ENCODE data around the gene LSG1. TPM values are rescaled to one million over a fixed set of nuclear protein-coding genes. Genes with fewer than 3 reads are reported as not detected.

The LSG1 gene
- total RNA-seq, 1 donor from 2014 or later: 41.2 TPM

DNA sequence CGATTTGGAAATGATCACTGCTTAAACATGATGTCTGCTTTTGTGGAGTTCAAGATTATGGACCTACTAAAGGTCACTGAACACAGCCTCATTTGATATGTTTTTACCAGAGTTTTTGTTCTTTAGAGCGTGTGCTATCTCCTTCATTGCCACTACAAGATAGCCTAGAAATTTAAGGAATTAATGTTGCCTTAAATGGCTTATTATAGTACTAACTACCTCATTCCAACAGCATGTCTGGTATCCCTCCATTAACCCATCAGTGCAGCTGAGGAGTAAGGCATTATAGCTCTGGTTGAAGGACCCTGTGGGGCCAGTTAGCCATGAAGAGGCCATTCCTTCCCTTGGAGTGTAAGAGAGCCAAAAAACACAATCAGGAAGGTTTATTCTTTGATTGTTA, 11.4 kb upstream of the LSG1 start:
- Histone ChIP-seq H3K4me1 (peaks cover 5% of the 10 kb centered on the region), H3K9ac (no peak overlapping the region), H3K9me3 (ENCODE audit: low read depth) (no peaks in the 10 kb centered on the region), H3F3A (ENCODE audit: low read depth) (peaks cover 19% of the 10 kb centered on the region), H2AFZ (replicated peaks) (no peak overlapping the region), H4K20me1 (ENCODE audit: low read depth) (no peaks in the 10 kb centered on the region), H3K27ac (no peak overlapping the region), H3K36me3 (no peaks in the 10 kb centered on the region), H3K79me2 (ENCODE audit: low read depth) (no peaks in the 10 kb centered on the region), H3K27me3 (peaks cover 39% of the 10 kb centered on the region), H3K4me3 (no peak overlapping the region), H3K4me2 (no peak overlapping the region)
- TF ChIP-seq EZH2phosphoT487 (IDR thresholded peaks at IDR 0.05) (no peak), CTCF (IDR thresholded peaks at IDR 0.05) (no peak), EZH2 (IDR thresholded peaks at IDR 0.05) (no peak)
- Mint-ChIP-seq H3K36me3 (no peaks in the 10 kb centered on the region), H3K4me3 (no peak overlapping the region), H3K4me1 (peaks cover 23% of the 10 kb centered on the region), H3K27me3 (ENCODE audit: insufficient read depth, low read depth) (peaks cover 26% of the 10 kb centered on the region), H3K27ac (no peak overlapping the region), H3K9me3 (peaks cover 4% of the 10 kb centered on the region)
- DNase-seq (ENCODE audit: low spot score): no peak

- H3K79me2 ChIP-seq (ENCODE audit: low read depth): no peaks in the 10 kb centered on the region
- no peaks in the 10 kb centered on the region for H3K36me3 Mint-ChIP-seq
- H3K27ac Mint-ChIP-seq: no peak overlapping the region
- peaks cover 19% of the 10 kb centered on the region for H3F3A ChIP-seq (ENCODE audit: low read depth)
- H2AFZ ChIP-seq (replicated peaks): no peak overlapping the region
- no peak overlapping the region for H3K4me2 ChIP-seq
- peaks cover 4% of the 10 kb centered on the region for H3K9me3 Mint-ChIP-seq
- H3K27ac ChIP-seq: no peak overlapping the region
- peaks cover 23% of the 10 kb centered on the region for H3K4me1 Mint-ChIP-seq
- H4K20me1 ChIP-seq (ENCODE audit: low read depth): no peaks in the 10 kb centered on the region
- H3K36me3 ChIP-seq: no peaks in the 10 kb centered on the region
- H3K27me3 ChIP-seq: peaks cover 36% of the 10 kb centered on the region
- peaks cover 5% of the 10 kb centered on the region for H3K4me1 ChIP-seq
- no peak overlapping the region for H3K9ac ChIP-seq
- no peak overlapping the region for H3K4me3 Mint-ChIP-seq
- DNase-seq (ENCODE audit: low spot score): peak; percentile 82
- no peak overlapping the region for H3K4me3 ChIP-seq
- TF ChIP-seq EZH2 (IDR thresholded peaks at IDR 0.05): no peak
- peak; percentile 87 for TF ChIP-seq CTCF (IDR thresholded peaks at IDR 0.05)
- no peaks in the 10 kb centered on the region for H3K9me3 ChIP-seq (ENCODE audit: low read depth)
- peaks cover 28% of the 10 kb centered on the region for H3K27me3 Mint-ChIP-seq (ENCODE audit: insufficient read depth, low read depth)
Measured at GRCh38 chr3:194682694-194683310, 10.8 kb upstream of the LSG1 start.

- Histone ChIP-seq H4K20me1 (ENCODE audit: low read depth) (no peaks in the 10 kb centered on the region), H3K36me3 (no peaks in the 10 kb centered on the region), H3K4me2 (no peak overlapping the region), H3K27me3 (peaks cover 33% of the 10 kb centered on the region), H3K9ac (no peak overlapping the region), H3K4me1 (peaks cover 5% of the 10 kb centered on the region), H2AFZ (replicated peaks) (no peak overlapping the region), H3K79me2 (ENCODE audit: low read depth) (no peaks in the 10 kb centered on the region), H3K4me3 (no peak overlapping the region), H3F3A (ENCODE audit: low read depth) (peaks cover 16% of the 10 kb centered on the region), H3K27ac (no peak overlapping the region), H3K9me3 (ENCODE audit: low read depth) (no peaks in the 10 kb centered on the region)
- Mint-ChIP-seq H3K4me1 (peaks cover 21% of the 10 kb centered on the region), H3K36me3 (no peaks in the 10 kb centered on the region), H3K27ac (peak overlapping the region; percentile 40), H3K9me3 (peaks cover 4% of the 10 kb centered on the region), H3K27me3 (ENCODE audit: insufficient read depth, low read depth) (peaks cover 28% of the 10 kb centered on the region), H3K4me3 (no peak overlapping the region)
- no peak for TF ChIP-seq EZH2phosphoT487 (IDR thresholded peaks at IDR 0.05)
- TF ChIP-seq CTCF (IDR thresholded peaks at IDR 0.05): no peak
- no peak for TF ChIP-seq EZH2 (IDR thresholded peaks at IDR 0.05)
- DNase-seq (ENCODE audit: low spot score): no peak
Measured at GRCh38 chr3:194682189-194682693, 10.2 kb upstream of the LSG1 start.

Measured in neural progenitor cell (in vitro differentiated cells).